GM18505 (cell line): ENCODE measurements around the gene PRG2.
A peak's percentile ranks its signal among the peaks of the same experiment; 100 is the strongest.

Source experiments
- ATAC-seq: cut with Tn5 transposase; IDR thresholded peaks from one replicate; pipeline ENCODE4 v1.9.1; 2021; ENCODE audit not compliant: unreplicated experiment
- POLR2A ChIP-seq: IDR thresholded peaks from 4 replicates; pipeline ENCODE4 v1.6.1; 2011; ENCODE audit warnings: borderline replicate concordance; ENCODE audit not compliant: insufficient read depth, insufficient read length; ENCODE audit errors: extremely low read depth

The PRG2 gene, protein sequence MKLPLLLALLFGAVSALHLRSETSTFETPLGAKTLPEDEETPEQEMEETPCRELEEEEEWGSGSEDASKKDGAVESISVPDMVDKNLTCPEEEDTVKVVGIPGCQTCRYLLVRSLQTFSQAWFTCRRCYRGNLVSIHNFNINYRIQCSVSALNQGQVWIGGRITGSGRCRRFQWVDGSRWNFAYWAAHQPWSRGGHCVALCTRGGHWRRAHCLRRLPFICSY

DNA sequence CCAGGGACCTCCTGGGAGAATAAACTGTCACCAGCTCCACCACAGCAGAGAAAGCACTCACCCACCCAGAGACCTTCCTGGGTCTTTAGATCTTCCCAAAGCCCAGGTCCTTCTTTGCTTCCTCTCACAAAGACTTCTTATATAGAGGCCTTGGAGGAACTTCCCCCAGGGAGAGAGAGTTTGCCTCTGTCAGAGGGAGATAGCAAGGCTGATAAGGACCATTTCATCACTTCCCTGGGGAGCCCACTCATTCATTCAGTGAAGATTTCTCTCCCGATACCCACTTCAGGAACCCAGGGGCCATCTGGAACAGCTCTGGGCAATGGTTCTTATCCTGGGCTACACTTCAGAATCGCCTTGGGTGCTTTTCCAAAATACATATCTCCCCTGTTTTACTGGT, at the start of gene PRG2:
Gene PRG2 (minus strand): TSS at position 116 of the 400 bp plus-strand sequence. CDS start 706 bp downstream, outside the sequence.
- no peak for TF ChIP-seq POLR2A
- ATAC-seq = no peak

DNA sequence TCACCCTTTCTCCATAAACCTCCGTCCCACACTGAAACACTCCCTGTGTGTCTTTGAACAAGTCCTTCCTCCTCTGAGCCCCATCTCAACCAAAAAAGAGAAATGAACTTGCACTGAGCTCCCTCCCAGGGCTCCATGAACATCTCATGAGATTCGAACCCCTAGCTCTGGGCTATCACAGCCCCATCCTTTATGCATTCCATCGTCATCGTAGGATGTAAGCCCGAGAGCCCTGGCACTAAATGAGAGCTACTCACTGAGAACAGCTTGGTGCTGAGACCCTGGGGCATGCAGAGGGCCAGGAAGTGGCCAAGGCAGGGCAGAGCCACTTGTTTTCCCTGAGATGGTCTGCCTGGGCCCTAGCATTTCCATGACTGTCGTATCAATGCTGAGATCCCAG, 49.3 kb upstream of the PRG2 start:
- no peak for TF ChIP-seq POLR2A
- ATAC-seq = no peak

DNA sequence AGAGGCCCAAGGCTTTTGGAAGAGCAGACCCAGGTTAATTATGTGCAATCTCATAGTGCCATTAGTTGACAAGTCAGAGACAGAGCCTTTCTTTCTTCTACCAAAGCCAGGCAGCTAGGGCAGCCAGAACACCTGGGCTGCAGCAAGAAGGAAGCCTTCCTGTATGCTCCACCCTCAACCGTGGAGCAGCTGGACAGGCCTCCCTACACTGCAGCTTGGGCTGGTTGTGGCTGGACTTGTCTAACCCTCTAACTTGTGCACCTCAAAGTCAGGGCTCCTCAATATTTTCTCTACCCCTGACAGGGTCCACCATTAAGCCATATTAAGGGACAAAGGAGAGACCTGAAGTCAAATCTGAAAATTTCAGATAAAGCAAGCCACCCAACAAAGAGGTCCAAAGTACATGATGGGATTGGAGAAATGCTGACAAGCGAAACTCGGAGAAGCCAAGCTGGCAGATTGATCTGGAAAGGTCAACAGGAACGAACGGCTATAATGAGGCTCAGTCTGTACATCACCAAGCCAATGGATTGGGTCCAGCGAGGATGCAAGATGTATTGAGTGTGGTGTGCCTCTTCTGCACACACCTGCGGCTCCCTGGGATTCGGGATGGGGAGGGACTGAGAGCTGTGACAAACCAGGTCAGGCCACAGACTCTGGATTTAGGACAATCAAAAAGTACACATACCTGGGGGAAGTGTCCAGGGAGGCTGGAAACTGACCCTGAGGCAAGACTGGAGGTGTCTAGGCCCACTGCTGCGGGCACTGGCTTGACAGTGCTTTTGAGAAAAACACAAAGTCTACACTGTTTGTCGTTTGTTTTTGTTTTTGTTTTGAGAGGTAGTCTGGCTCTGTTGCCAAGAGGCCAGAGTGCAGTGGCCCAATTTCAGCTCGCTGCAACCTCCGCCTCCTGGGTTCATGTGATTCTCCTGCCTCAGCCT, 48.2 kb upstream of the PRG2 start:
- no peak for TF ChIP-seq POLR2A
- no peak for ATAC-seq

- no peak for ATAC-seq
- no peak for TF ChIP-seq POLR2A
These were observed 45.6 kb upstream of the PRG2 start for GRCh38 chr11:57436031-57436430.

DNA sequence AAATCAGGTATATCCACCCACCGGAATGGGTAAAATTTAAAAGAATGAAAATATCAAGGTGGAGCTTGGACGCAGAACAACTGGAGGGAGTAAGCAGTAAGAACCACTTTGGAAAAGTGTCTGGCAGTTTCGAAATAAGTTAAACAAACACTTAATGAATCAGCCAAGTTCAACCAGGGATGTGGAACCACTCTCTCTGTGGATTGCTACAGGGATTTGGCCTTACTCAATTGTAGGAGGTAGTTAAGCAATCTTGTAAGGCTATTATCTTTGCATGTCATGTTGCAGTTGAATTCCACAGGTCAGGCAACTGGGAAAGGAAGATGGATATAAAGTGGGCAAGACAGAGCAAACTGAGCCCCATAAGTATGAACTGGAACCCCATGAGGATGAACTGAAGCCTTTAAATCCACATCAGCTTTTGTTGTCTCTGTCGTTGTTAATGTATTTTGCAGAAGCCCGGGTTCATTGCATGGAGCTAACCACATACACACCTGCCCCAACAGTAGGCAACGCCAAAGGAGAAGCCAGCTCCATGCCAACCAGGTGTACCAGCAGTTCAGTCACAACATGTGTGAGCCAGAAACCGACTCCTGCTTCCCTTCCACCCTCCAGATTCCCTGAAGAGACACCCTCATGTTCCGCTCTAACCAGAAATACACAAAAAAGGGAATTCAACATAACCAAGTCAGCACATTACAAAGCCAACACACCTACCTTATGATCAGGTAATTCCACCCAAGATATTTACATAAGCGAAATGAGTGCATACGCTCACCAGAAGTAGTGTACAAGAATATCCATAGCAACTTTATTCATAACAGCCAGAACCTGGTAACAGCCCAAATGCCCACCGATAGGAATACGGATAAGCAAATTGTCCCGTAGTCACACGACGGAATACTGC, 44.4 kb upstream of the PRG2 start:
- TF ChIP-seq POLR2A = no peak

GRCh38 chr11:57432714-57433163, 42.3 kb upstream of the PRG2 start:
- ATAC-seq = no peak
- TF ChIP-seq POLR2A = no peak

More for the DNA sequence above, 44.4 kb upstream of the PRG2 start:
- ATAC-seq = no peak

DNA sequence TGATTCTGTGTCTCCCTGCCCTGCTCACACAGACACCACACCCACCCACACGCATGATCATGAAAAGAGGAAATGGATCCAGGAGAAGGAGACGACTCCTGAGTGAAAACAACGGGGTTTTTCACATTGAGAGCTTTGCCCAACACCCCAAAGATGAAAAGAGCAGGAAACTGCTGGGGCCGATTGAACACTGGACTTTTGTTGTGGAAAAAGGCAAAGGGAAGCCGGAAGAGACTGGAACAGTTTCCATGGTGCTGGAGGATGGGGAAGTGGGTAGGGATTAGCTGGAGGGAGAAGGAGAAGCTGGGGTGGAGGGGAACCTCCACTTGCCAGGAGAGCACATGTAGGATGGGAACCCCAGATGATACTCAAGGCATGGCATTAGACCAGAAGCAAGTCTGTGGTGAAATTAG, 41.7 kb upstream of the PRG2 start:
- ATAC-seq = no peak
- no peak for TF ChIP-seq POLR2A

DNA sequence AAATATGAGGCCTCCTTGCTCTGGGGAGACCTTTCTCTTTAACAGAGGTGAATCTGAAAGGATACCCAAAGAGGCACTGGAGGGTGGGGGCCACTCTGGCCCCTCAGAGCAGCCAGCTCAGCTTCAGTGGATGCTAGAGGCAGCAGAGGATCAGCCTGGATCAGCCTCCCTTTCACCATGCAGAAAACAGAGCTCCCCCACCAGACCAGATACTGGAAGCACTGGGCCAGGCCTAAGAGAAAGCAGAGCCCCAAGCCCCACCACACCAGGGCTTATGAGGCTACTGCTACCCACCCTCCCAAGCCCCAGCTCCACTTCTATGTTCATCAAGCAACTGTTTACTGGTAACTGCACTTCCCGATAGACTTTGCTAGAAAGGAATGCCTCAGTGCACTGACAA, 40.5 kb upstream of the PRG2 start:
- no peak for TF ChIP-seq POLR2A
- ATAC-seq = no peak

DNA sequence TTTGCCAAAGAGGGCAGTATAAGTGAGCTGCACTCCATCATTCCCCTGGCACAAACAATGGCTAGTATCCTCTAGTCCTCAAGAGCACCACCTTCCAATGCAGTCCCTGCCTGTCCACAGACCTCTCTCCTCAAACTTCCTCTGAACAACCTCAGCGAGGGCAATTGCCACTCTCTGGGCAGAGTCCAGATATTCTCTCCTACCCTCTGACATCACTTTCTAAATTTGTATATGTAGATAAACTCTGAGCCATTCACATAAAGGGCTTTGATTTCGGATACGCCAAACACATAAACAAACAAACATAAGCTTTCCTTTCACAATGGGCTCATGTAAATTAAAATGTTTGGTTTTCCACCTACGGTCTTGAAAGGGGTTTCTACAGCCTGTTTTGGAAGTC, 39.5 kb upstream of the PRG2 start:
- no peak for TF ChIP-seq POLR2A

DNA sequence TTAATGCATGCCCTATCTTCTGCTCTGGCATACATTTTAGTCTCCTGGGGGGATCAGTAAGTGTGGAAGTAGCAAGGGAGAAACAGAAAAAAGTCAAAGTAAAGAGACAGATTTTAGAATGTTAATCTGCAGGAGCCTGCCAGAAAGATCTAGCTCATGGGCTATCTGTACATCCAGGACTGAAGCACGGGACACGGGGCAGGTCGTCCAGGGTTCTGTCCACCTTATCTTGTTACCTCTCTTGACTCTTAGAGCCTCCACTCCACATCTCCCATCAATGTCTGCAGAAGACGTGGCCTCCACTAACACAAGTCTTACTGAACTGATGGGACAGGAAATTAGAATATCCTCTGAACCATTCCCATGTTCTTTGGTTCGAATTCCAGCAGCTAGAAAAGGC, 38.2 kb upstream of the PRG2 start:
- no peak for ATAC-seq
- no peak for TF ChIP-seq POLR2A

More for the DNA sequence above, 39.5 kb upstream of the PRG2 start:
- ATAC-seq = no peak

DNA sequence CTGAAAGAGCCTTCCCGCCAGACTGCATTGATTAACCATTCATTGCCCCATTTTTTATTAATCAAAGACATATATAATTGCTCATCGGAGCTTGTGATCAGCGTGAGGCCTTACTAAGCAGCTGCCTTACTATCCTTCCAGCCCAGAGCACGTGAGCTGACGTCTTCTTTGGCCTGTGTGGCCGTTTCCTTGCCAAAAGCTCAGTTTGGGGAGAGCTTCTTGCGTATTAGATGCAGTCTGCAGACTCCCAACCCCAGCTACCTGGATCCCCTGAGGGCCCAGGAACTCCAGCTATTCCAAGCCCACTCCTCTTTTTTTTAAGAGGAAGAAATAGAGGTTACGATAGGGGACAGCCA, 37.3 kb upstream of the PRG2 start:
- no peak for ATAC-seq
- TF ChIP-seq POLR2A = no peak

DNA sequence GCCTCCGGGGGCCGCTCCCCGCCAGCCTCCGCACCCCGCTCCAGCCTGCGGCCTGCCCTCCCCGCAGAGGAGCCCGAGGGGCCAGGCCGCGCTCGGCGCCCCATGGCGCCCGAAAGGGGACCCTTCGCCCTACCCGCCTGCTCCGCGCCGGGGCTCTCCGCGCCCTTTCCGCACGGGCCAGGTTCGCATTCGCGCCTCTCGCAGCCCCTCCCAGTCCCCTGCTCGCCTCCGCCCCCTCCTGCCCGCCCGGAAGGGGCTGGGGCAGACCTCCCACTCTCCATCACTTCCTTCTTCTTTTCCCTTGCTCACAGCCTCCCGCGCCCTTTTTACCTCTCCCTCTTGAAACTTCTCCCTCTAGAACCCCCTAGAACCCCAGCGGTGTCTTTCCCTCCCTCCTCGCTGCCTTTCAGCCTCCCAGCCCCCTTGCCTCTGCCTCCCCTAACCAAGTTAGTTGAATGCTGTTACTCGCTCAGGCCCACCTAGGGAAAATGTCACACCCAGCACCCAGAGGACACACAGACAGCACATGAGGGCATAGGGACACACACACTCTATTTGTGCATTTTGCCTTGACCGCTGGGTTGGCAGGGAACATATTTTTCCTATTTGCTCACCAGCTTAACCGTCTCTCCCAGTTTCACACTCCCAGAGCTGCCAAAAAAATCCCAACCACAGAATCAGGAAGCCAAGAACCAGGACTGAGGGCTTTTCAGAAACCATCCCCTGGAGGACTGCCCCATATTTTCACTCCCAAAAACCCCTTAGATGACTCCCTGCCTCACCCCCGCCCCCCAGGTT, 36.7 kb upstream of the PRG2 start, which contains the start of gene SLC43A3:
Gene SLC43A3 (minus strand): TSS at position 193 of the 798 bp plus-strand sequence. CDS start 949 bp downstream, outside the sequence.
- peak; percentile 64 for ATAC-seq

More for the DNA sequence above, 36.7 kb upstream of the PRG2 start, which contains the start of gene SLC43A3:
- TF ChIP-seq POLR2A = peak; percentile 87
